Endothelial cell of umbilical vein (primary cell): Measurements from ENCODE around the gene HOXC9. TPM values are rescaled to one million over a fixed set of nuclear protein-coding genes. Genes with fewer than 3 reads are reported as not detected.

ENCODE experiments used
- BruUV-seq: library from RNA; stranded (reverse); fragments of 400-500 nt; replicated peaks from 2 replicates; lab custom pipeline; 2021; lab: Mats Ljungman, UMichigan
- CTCF ChIA-PET: fragments of 300-600, 350-600 bp; sonication (Branson Sonifier 250); formaldehyde crosslinking; loops from one replicate; lab custom pipeline; 2021; ENCODE audit warnings: antibody characterized with exemption, inconsistent platforms; lab: Charles Lee
- POLR2A ChIA-PET: fragments of 300-600, 350-600 bp; sonication (Branson Sonifier 250); formaldehyde crosslinking; loops from one replicate; lab custom pipeline; 2021; ENCODE audit warnings: antibody characterized with exemption, inconsistent platforms; lab: Charles Lee
- DNase-seq: peaks from one replicate; pipeline ENCODE4 v3.0.0-alpha.2; 2011; ENCODE audit warnings: low read depth, low spot score
- FAIRE-seq: peaks from 2 replicates; lab custom pipeline; 2011; peaks lifted over from hg19 to GRCh38; lab: Jason Lieb, UNC
- H2AFZ ChIP-seq: 2 replicates; pipeline ENCODE4 v1.6.0; 2012; ENCODE audit warnings: low read depth, low read length, control low read depth, inconsistent platforms
- H3K27ac ChIP-seq: 2 replicates; pipeline ENCODE4 v1.5.1; 2011; ENCODE audit warnings: low read depth, mild to moderate bottlenecking, control low read depth, low read length, moderate library complexity; ENCODE audit not compliant: insufficient read depth
- H3K27me3 ChIP-seq, 2 experiments: 2 replicates each; pipeline versions ENCODE4 v1.6.0 to v1.6.1; 2011; ENCODE audit warnings: low read length in 2 of 2, mixed read lengths in 1 of 2; ENCODE audit not compliant: control insufficient read depth in 2 of 2, insufficient read depth in 2 of 2
- H3K36me3 ChIP-seq, 2 experiments: 2 replicates in 1 of 2; 3 replicates in 1 of 2; pipeline ENCODE4 v1.5.1; 2011; ENCODE audit warnings: low read length in 2 of 2, mild to moderate bottlenecking in 1 of 2, moderate library complexity in 1 of 2; ENCODE audit not compliant: control insufficient read depth in 2 of 2, insufficient read depth in 2 of 2; ENCODE audit errors: extremely low read depth in 1 of 2
- H3K4me1 ChIP-seq: 3 replicates; pipeline ENCODE4 v1.5.1; 2011; ENCODE audit warnings: mild to moderate bottlenecking, low read length; ENCODE audit not compliant: control insufficient read depth, insufficient read depth; ENCODE audit errors: extremely low read depth
- H3K4me2 ChIP-seq: 2 replicates; pipeline ENCODE4 v1.6.1; 2011; ENCODE audit warnings: low read length, control low read depth, mixed read lengths; ENCODE audit not compliant: insufficient read depth
- H3K4me3 ChIP-seq, 3 experiments: fragments of 200-600 bp in 1 of 3; sonication (generic), shearing (Covaris generic) in 1 of 3; replicated peaks in 1 of 3; 2 replicates each; pipeline ENCODE4 v1.5.1; 2011 to 2016; ENCODE audit warnings: control low read depth in 3 of 3, low read length in 3 of 3, mild to moderate bottlenecking in 2 of 3, inconsistent platforms in 1 of 3, low read depth in 1 of 3, moderate library complexity in 1 of 3; ENCODE audit not compliant: insufficient read depth in 1 of 3
- H3K79me2 ChIP-seq: 2 replicates; pipeline ENCODE4 v1.6.0; 2012; ENCODE audit warnings: low read length, inconsistent platforms; ENCODE audit not compliant: control insufficient read depth, insufficient read depth
- H3K9ac ChIP-seq: replicated peaks from 2 replicates; pipeline ENCODE3; 2011; ENCODE audit warnings: low read length, control low read depth; ENCODE audit not compliant: insufficient read depth; ENCODE audit errors: extremely low read depth
- H3K9me1 ChIP-seq: replicated peaks from 3 replicates; pipeline ENCODE4 v1.6.0; 2011; ENCODE audit warnings: mild to moderate bottlenecking, low read length; ENCODE audit not compliant: control insufficient read depth, insufficient read depth; ENCODE audit errors: extremely low read depth
- H3K9me3 ChIP-seq: replicated peaks from 2 replicates; pipeline ENCODE4 v1.5.1; 2012; ENCODE audit warnings: low read length, inconsistent platforms; ENCODE audit not compliant: control insufficient read depth, insufficient read depth
- H4K20me1 ChIP-seq: replicated peaks from 2 replicates; pipeline ENCODE3; 2011; ENCODE audit warnings: mild to moderate bottlenecking, low read length; ENCODE audit not compliant: control insufficient read depth, insufficient read depth; ENCODE audit errors: extremely low read depth
- EZH2 ChIP-seq: IDR thresholded peaks from 2 replicates; pipeline ENCODE4 v1.6.1; 2012; ENCODE audit warnings: borderline replicate concordance, low read depth, mild to moderate bottlenecking, moderate library complexity, low read length, inconsistent platforms; ENCODE audit not compliant: severe bottlenecking
- FOS ChIP-seq: IDR thresholded peaks from 2 replicates; pipeline ENCODE4 v1.6.1; 2011; ENCODE audit warnings: mild to moderate bottlenecking, low read length, moderate library complexity, borderline replicate concordance; ENCODE audit not compliant: insufficient read depth
- GATA2 ChIP-seq: IDR thresholded peaks from 2 replicates; pipeline ENCODE4 v1.7.0; 2011; ENCODE audit warnings: low read depth, mild to moderate bottlenecking, moderate library complexity, mixed read lengths, low read length; ENCODE audit not compliant: insufficient read length, insufficient read depth
- JUN ChIP-seq: IDR thresholded peaks from 2 replicates; pipeline ENCODE4 v1.6.1; 2011; ENCODE audit warnings: borderline replicate concordance, low read depth; ENCODE audit not compliant: insufficient read length, insufficient read depth
- MYC ChIP-seq: IDR thresholded peaks from one replicate; pipeline ENCODE4 v1.6.1; 2011; ENCODE audit warnings: mild to moderate bottlenecking, low read depth, low read length
- POLR2A ChIP-seq: IDR thresholded peaks from 2 replicates; pipeline ENCODE4 v1.6.1; 2012; ENCODE audit warnings: low read depth, mild to moderate bottlenecking, control low read depth, low read length
- POLR2AphosphoS5 ChIP-seq: IDR thresholded peaks from 2 replicates; pipeline ENCODE4 v1.6.1; 2012; ENCODE audit warnings: low read depth, mild to moderate bottlenecking, control low read depth, low read length, moderate library complexity; ENCODE audit not compliant: insufficient read depth
- dilution Hi-C: fragments of 300-500 bp; cut with MboI; formaldehyde crosslinking; loops from one replicate; pipeline ENCODE4 v1.15.0; 2019; ENCODE audit warnings: low sequenced_read_pairs; ENCODE audit not compliant: extremely low pct_ligation_motif_present
- intact Hi-C: fragments of 100-400 bp; cut with micrococcal nuclease; formaldehyde crosslinking; loops from one replicate; pipeline ENCODE4 v1.10.0; 2022
- polyA plus RNA-seq, 4 experiments: library from polyadenylated mRNA; depleted of rRNA in 3 of 4; stranded (reverse) in 3 of 4; unstranded in 1 of 4; fragments of >200 nt; gene quantifications; 2 replicates each; pipeline versions ENCODE4 v1.2.1 to v1.2.3, GENCODE V29; 2011 to 2012; ENCODE audit warnings: missing spikeins in 1 of 4
- total RNA-seq: library from RNA; stranded (reverse); gene quantifications from 2 replicates; pipeline ENCODE4 v1.2.3, GENCODE V29; 2021
- TF ChIP-seq, protein P1 (sequence below): IDR thresholded peaks from 2 replicates; pipeline ENCODE4 v1.6.1; 2011; ENCODE audit not compliant: insufficient read depth, insufficient read length
- TF ChIP-seq, protein P2 (sequence below), 2 donors: IDR thresholded peaks; 1 replicate in 1 of 2; 2 replicates in 1 of 2; pipeline ENCODE4 v1.5.1; 2011; ENCODE audit warnings: low read length in 2 of 2, mild to moderate bottlenecking in 2 of 2, moderate library complexity in 2 of 2, control low read depth in 1 of 2, inconsistent platforms in 1 of 2, low read depth in 1 of 2; ENCODE audit not compliant: insufficient read depth in 1 of 2; ENCODE audit errors: extremely low read depth in 1 of 2

HOXC9 gene
- total and polyA plus RNA-seq, 2 donors (not counting 3 experiments of a cell fraction or from before 2014, with no cell fraction given): 0.40 to 0.58 TPM

DNA sequence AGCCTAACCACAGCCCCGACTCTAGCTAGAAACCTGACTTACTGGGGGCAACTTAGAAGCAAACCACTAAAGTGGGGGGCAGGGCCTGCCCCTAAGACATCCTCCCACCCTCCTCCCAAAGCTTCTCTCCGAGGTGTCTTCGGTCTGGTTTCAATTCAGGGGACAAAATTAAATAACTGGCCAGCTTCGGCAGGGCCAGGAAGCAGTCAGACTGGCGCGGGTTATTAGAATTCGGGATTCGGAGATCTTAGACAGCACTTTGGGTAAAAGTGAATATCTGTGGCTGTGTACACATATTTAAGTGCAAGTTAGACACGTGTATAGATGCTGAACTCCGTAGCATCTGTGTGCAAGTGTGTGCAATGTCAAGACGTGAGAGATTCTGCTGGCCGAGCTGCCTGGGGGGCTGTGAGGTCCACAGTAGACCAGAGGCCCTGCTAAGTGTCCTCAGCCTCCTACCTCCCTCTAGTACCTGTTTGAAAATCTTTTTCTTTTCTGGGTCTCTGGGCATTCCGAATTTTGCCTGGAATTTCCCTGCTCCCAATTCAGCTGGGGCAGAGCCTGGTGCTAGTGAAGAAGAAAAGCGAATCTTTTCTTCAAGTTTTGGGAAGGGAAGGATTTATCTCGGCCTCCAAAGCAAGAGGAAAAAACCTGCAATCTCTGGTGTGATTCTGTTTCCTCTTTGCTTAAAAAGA, 19.0 kb upstream of the HOXC9 start:
- DNase-seq (no peak), FAIRE-seq (no peak)
- Histone ChIP-seq H3K27me3 (peaks cover 85 to 91% of the 10 kb centered on the region in 2 experiments), H3K4me3 (no peak overlapping the region), H3K27ac (no peak overlapping the region), H2AFZ (no peak overlapping the region), H3K9ac (no peak overlapping the region), H3K36me3 (no peaks in the 10 kb centered on the region), H3K4me1 (no peaks in the 10 kb centered on the region), H3K4me2 (no peak overlapping the region), H3K9me3 (no peaks in the 10 kb centered on the region), H3K9me1 (no peaks in the 10 kb centered on the region), H3K79me2 (no peaks in the 10 kb centered on the region), H4K20me1 (no peaks in the 10 kb centered on the region)
- BruUV-seq: no TSS peak
- POLR2A ChIA-PET: no interaction called here
- TF ChIP-seq POLR2A (no peak), JUN (no peak), FOS (no peak), GATA2 (no peak), EZH2 (no peak), MYC (no peak), POLR2AphosphoS5 (no peak)
- TF ChIP-seq, protein P1, sequence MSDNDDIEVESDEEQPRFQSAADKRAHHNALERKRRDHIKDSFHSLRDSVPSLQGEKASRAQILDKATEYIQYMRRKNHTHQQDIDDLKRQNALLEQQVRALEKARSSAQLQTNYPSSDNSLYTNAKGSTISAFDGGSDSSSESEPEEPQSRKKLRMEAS: no peak
- TF ChIP-seq, protein P2, sequence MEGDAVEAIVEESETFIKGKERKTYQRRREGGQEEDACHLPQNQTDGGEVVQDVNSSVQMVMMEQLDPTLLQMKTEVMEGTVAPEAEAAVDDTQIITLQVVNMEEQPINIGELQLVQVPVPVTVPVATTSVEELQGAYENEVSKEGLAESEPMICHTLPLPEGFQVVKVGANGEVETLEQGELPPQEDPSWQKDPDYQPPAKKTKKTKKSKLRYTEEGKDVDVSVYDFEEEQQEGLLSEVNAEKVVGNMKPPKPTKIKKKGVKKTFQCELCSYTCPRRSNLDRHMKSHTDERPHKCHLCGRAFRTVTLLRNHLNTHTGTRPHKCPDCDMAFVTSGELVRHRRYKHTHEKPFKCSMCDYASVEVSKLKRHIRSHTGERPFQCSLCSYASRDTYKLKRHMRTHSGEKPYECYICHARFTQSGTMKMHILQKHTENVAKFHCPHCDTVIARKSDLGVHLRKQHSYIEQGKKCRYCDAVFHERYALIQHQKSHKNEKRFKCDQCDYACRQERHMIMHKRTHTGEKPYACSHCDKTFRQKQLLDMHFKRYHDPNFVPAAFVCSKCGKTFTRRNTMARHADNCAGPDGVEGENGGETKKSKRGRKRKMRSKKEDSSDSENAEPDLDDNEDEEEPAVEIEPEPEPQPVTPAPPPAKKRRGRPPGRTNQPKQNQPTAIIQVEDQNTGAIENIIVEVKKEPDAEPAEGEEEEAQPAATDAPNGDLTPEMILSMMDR (IDR thresholded peaks at IDR 0.05; ENCODE audit: extremely low read depth in 1 of 2, insufficient read depth in 1 of 2, low read depth in 1 of 2, low read length in 2 of 2): no peak
- dilution Hi-C loops (no loop called here), intact Hi-C loops (no loop called here)
- CTCF ChIA-PET: interaction anchor here (1.5 kb wide), 1 partner anchor 10 kb away, joined by 3 read pairs; no protein-coding TSS in a partner anchor
